Spleen (tissue), 11 donors: ENCODE measurements around the gene GRB10. TPM values are rescaled to one million over a fixed set of nuclear protein-coding genes. Genes with fewer than 3 reads are reported as not detected.

Experiments
- DNase-seq: peaks from one replicate; pipeline ENCODE4 v3.0.0-alpha.2; 2020
- H3K27ac ChIP-seq, 8 donors: fragments of 200-600 bp; sonication (generic) in 7 of 8; 1 replicate in 4 of 8; 2 replicates in 4 of 8; pipeline versions ENCODE4 v1.5.0 to v1.8.0; 2016 to 2021; ENCODE audit warnings: inconsistent platforms in 4 of 8, mild to moderate bottlenecking in 4 of 8, moderate library complexity in 1 of 8
- H3K27me3 ChIP-seq, 7 donors: fragments of 200-600 bp; sonication (generic) in 6 of 7; replicated peaks in 1 of 7; 1 replicate in 4 of 7; 2 replicates in 3 of 7; pipeline versions ENCODE4 v1.5.0 to v1.8.0; 2016 to 2021; ENCODE audit warnings: inconsistent platforms in 3 of 7, mild to moderate bottlenecking in 1 of 7
- H3K36me3 ChIP-seq, 6 donors: fragments of 200-600 bp; sonication (generic) in 5 of 6; 1 replicate in 4 of 6; 2 replicates in 2 of 6; pipeline versions ENCODE4 v1.5.0 to v1.8.0; 2016 to 2021; ENCODE audit warnings: inconsistent platforms in 2 of 6
- H3K4me1 ChIP-seq, 6 donors: fragments of 200-600 bp; sonication (generic) in 5 of 6; 1 replicate in 3 of 6; 2 replicates in 3 of 6; pipeline versions ENCODE4 v1.5.0 to v1.8.0; 2016 to 2021; ENCODE audit warnings: inconsistent platforms in 3 of 6
- H3K4me3 ChIP-seq, 8 donors: fragments of 200-600 bp; sonication (generic) in 7 of 8; 1 replicate in 4 of 8; 2 replicates in 4 of 8; pipeline versions ENCODE4 v1.5.0 to v1.8.0; 2016 to 2021; ENCODE audit warnings: inconsistent platforms in 4 of 8, mild to moderate bottlenecking in 4 of 8, moderate library complexity in 2 of 8
- H3K9me3 ChIP-seq, 8 donors: fragments of 200-600 bp; sonication (generic) in 7 of 8; 1 replicate in 4 of 8; 2 replicates in 4 of 8; pipeline versions ENCODE4 v1.5.0 to v1.8.0; 2016 to 2021; ENCODE audit warnings: inconsistent platforms in 4 of 8
- POLR2A ChIP-seq, 3 donors: fragments of 450-650 bp; IDR thresholded peaks; one replicate each; pipeline ENCODE4 v1.5.1; 2017; ENCODE audit warnings: antibody characterized with exemption in 3 of 3, mild to moderate bottlenecking in 1 of 3
- POLR2AphosphoS5 ChIP-seq, 3 donors: sonication (generic); formaldehyde crosslinking; IDR thresholded peaks; one replicate each; pipeline ENCODE4 v1.5.1; 2017; ENCODE audit warnings: antibody characterized with exemption in 3 of 3
- WGBS, 5 donors: extraction: QIAGEN DNeasy Blood & Tissue Kit in 3 of 5; methylation state at CpG; one replicate each; pipeline versions ENCODE4 v1.1.5 to v1.1.7; 2013 to 2018; 5-methylcytosine and 5-hydroxymethylcytosine counted together
- intact Hi-C: fragments of 100-400 bp; cut with DNase I; formaldehyde crosslinking; loops from one replicate; pipeline ENCODE4 v1.15.0; 2023; ENCODE audit warnings: low total_unique reads
- polyA plus RNA-seq, 3 donors: library from polyadenylated mRNA; stranded (reverse); fragments of 200-250 nt; gene quantifications; one replicate each; pipeline ENCODE4 v1.2.1, GENCODE V29; 2013
- total RNA-seq, 7 donors: library from RNA; depleted of rRNA in 3 of 7; stranded (reverse); fragments of >200 nt in 3 of 7; fragmentation: NEBNext Ultra II Directional in 4 of 7; extraction: Animal tissue kit (Norgen Biotek cat#: 25700) in 4 of 7; gene quantifications; one replicate each; pipeline versions ENCODE4 v1.1.0 to v1.2.1, GENCODE V29; 2016 to 2021
- TF ChIP-seq, protein P1 (sequence below), 11 experiments: fragments of 200-600 bp in 7 of 11; fragments of 450-650 bp in 4 of 11; sonication (generic) in 4 of 11; IDR thresholded peaks in 8 of 11; conservative IDR thresholded peaks in 3 of 11; 1 replicate in 7 of 11; 2 replicates in 4 of 11; pipeline versions ENCODE4 v1.4.0 to v1.8.0; 2016 to 2021; ENCODE audit warnings: antibody characterized with exemption in 11 of 11, inconsistent platforms in 4 of 11, mild to moderate bottlenecking in 1 of 11
- donor health status: healthy with polysubstance abuse.
- donor health status: DM: no; HTN: no; CAD: no; lungs with moderate emphysema.
- donor health status: DM: no; HTN: no; CAD: no.
- donor health status: Bipolar disorder and iron deficiency.
- donor health status: healthy.
- donor health status: DM: no; HTN: no; CAD: no.
- donor health status: DM: yes; HTN: yes; CAD: no.

GRB10 gene
- total and polyA plus RNA-seq, 10 donors = 11.3 to 159 (median 115) TPM

DNA sequence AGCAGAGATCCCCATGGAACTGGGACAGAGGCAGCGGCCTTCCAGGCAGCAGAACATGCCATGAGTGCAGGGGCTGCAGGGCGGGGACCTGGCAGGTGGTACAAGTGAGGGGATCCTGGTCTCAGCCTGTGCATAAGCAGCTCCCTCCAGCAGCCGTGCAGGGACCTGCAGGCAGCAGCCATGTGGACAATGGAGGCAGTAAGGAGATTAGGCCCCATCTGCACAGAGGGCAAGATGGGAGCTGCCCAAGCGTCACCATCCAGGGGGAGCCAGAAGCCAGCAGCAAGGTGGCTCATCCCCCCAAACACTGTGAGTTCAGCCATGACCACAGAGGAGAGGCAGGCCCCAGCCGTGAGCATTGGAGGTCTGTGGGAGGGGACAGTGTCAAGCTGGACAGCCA, 220.6 kb downstream of the GRB10 start:
- 83 to 92% (median 87%) methylated on average over 3 to 5 of the region's 5 CpGs for WGBS, 5 donors
- H3K9me3 ChIP-seq = no peaks in the 10 kb centered on the region
- no peaks in the 10 kb centered on the region for H3K4me1 ChIP-seq
- H3K27ac ChIP-seq = no peak overlapping the region
- H3K4me3 ChIP-seq = no peak overlapping the region
- no peaks in the 10 kb centered on the region for H3K36me3 ChIP-seq
- peaks cover 0 to 29% (median 0%) of the 10 kb centered on the region in 7 donors for H3K27me3 ChIP-seq
- TF ChIP-seq, protein P1, sequence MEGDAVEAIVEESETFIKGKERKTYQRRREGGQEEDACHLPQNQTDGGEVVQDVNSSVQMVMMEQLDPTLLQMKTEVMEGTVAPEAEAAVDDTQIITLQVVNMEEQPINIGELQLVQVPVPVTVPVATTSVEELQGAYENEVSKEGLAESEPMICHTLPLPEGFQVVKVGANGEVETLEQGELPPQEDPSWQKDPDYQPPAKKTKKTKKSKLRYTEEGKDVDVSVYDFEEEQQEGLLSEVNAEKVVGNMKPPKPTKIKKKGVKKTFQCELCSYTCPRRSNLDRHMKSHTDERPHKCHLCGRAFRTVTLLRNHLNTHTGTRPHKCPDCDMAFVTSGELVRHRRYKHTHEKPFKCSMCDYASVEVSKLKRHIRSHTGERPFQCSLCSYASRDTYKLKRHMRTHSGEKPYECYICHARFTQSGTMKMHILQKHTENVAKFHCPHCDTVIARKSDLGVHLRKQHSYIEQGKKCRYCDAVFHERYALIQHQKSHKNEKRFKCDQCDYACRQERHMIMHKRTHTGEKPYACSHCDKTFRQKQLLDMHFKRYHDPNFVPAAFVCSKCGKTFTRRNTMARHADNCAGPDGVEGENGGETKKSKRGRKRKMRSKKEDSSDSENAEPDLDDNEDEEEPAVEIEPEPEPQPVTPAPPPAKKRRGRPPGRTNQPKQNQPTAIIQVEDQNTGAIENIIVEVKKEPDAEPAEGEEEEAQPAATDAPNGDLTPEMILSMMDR (IDR thresholded peaks at IDR 0.05 in 8 of 11, conservative IDR thresholded peaks at IDR 0.05 in 3 of 11) = no peak
- TF ChIP-seq POLR2AphosphoS5 (IDR thresholded peaks at IDR 0.05) (no peak), POLR2A (IDR thresholded peaks at IDR 0.05) (no peak)
- DNase-seq = no peak
- intact Hi-C loops = no loop called here

DNA sequence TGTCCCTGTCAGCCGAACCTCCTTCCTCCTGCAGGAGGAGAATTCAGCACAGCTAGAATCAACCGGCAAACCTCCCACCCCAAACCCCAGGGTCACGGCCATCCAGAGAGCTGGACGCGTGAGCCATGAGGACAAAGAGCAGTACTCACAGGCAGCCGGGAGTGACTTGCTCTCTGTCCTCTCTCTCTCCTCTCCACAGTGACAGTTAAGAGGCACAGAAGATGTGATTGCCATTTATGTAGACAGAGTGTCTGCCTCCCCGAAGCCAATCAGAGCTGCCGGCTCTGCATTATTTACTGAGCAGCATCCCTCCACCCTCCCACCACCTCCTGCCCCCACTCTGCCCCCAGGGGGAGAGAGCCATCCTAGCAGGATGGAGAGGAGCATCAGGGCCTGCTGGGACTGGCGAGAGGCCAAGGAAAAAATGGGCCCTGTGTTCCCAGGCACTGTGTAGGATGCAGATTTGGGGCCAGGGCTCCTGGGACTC, 221.8 kb downstream of the GRB10 start:
- Histone ChIP-seq H3K4me1 (no peaks in the 10 kb centered on the region), H3K9me3 (no peaks in the 10 kb centered on the region), H3K27ac (no peak overlapping the region), H3K4me3 (no peak overlapping the region), H3K27me3 (peaks cover 0 to 36% (median 0%) of the 10 kb centered on the region in 7 donors), H3K36me3 (no peaks in the 10 kb centered on the region)
- TF ChIP-seq, protein P1 (IDR thresholded peaks at IDR 0.05 in 8 of 11, conservative IDR thresholded peaks at IDR 0.05 in 3 of 11) = no peak
- no peak for TF ChIP-seq POLR2A (IDR thresholded peaks at IDR 0.05)
- no peak for TF ChIP-seq POLR2AphosphoS5 (IDR thresholded peaks at IDR 0.05)
- no peak for DNase-seq
- intact Hi-C loops = no loop called here
- 22 to 79% (median 61%) methylated on average over 8 to 9 of the region's 9 CpGs for WGBS, 5 donors

DNA sequence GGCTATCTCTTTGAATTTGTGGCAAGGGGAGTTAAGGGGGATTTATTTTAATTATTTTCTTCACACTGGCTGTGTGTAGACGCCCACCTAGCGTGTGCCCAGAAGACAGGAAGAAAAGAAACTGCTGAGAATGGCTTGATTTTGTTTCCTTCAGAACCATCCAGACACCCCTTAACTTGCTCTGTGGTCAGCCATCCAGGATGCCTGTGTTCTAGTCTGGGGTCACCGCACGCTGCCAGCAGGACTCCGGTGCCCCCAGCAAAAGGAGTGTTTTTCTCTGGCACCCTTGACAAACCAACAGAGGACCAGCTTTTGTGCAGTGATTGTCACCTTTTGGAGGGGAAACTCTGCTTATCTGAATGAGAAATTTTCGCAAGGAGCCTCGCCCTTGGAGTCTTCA, 222.8 kb downstream of the GRB10 start:
- Histone ChIP-seq H3K4me1 (no peaks in the 10 kb centered on the region), H3K27ac (no peak overlapping the region), H3K36me3 (no peaks in the 10 kb centered on the region), H3K27me3 (peaks cover 0 to 39% (median 0%) of the 10 kb centered on the region in 7 donors), H3K4me3 (no peak overlapping the region), H3K9me3 (no peaks in the 10 kb centered on the region)
- TF ChIP-seq, protein P1 (IDR thresholded peaks at IDR 0.05 in 8 of 11, conservative IDR thresholded peaks at IDR 0.05 in 3 of 11) = no peak
- TF ChIP-seq POLR2A (IDR thresholded peaks at IDR 0.05) (no peak), POLR2AphosphoS5 (IDR thresholded peaks at IDR 0.05) (no peak)
- WGBS, 5 donors = 35 to 85% (median 54%) methylated on average over 7 of the region's 7 CpGs
- DNase-seq = no peak
- intact Hi-C loops = no loop called here

DNA sequence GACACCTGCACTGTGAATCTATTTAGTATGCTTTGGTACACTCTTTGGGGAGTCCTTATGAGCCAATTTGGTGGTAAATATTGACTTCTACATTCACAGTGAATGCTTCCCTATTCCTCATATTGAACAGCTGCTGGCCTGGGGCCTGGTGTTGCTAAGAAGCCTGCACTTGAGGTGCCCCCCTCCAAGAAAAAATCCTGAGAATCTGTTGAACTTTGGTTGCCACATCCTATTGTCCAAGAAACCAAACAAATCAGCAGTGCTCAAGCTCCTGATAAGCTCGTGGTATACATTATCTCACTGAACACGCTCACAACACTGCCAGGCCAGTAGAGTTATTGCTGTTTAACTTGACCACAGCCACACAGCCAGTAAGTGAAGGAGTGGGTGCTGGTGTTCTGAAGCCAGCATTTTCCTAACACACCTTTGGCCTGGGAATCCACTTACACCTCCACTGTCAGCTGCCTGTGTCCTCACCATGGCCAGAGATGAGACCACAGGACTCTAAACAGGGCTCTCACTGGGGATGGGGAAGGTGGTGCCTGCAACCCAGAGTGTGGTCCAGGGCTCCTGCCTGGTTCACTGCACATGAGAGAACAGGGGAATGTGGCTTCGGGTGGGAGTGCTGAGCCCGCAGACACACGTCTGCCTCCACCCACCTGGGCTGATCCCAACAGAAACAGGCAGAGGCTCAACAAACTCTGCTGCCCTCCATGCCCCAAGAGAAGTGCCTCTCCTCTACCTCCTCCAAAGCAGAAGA, 224.2 kb downstream of the GRB10 start:
- H3K27me3 ChIP-seq = peaks cover 0 to 43% (median 0%) of the 10 kb centered on the region in 7 donors
- no peak for DNase-seq
- 44 to 75% (median 66%) methylated on average over 3 to 5 of the region's 5 CpGs for WGBS, 5 donors
- H3K4me3 ChIP-seq = no peak overlapping the region
- no peaks in the 10 kb centered on the region for H3K9me3 ChIP-seq
- H3K27ac ChIP-seq = no peak overlapping the region
- no peak for TF ChIP-seq POLR2A (IDR thresholded peaks at IDR 0.05)
- TF ChIP-seq, protein P1 (IDR thresholded peaks at IDR 0.05 in 8 of 11, conservative IDR thresholded peaks at IDR 0.05 in 3 of 11) = no peak
- no peak for TF ChIP-seq POLR2AphosphoS5 (IDR thresholded peaks at IDR 0.05)
- H3K4me1 ChIP-seq = no peaks in the 10 kb centered on the region
- intact Hi-C loops = no loop called here
- no peaks in the 10 kb centered on the region for H3K36me3 ChIP-seq
